ENCODE results near the gene SPDL1.
A peak's percentile ranks its signal among the peaks of the same experiment; 100 is the strongest.
"Not testable (repeated sequence)": the region's sequence is repeated elsewhere in the genome, so short reads cannot be mapped to it uniquely, and the experiment has no call there.

SPDL1 gene

DNA sequence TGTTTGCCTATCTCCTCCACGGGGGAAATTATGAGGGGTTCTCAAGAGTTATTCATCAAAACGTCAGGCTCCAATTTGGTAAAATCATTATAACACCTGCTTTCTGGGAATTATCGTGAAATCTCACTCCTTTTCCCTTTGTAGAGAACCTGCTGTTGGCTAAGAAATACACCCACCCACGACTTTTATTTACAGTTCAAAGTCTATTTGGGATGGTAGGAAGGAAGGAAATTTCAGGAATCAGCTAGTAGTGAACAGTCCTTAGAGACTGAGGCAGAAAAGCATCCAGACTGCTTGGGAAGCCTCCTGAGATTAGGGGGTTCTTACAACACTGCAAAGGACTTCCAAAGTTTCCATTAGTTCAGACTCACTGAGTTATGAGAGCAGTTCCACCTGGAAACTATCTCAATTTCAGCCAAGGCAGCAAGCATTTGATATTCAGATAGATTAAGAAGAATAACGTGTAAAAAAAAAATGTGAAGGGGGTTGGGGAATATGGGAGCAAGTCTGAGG lies 9.4 kb upstream of the SPDL1 start:
- DNase-seq (ENCODE audit: low read depth): no peak

DNA sequence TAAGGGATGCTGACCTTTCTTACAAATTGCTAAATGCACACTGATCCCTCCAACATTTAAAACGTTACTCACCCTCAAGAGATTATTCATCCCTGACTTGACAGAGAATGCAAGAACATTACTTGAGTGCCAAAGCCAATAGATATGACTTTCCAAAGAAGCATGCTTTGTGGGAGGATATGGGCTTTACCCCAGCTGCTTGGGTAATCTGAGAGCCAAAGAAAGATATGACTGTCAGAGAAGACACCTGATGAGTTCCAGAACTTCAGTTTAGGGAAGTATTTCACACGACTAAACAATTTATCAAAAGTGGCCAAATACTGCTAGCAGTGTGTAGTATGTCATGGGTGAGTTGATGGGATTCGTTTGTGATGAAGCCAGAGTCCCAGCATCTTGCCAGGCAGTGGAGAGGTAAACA lies 7.4 kb upstream of the SPDL1 start:
- DNase-seq (ENCODE audit: low read depth): no peak

DNA sequence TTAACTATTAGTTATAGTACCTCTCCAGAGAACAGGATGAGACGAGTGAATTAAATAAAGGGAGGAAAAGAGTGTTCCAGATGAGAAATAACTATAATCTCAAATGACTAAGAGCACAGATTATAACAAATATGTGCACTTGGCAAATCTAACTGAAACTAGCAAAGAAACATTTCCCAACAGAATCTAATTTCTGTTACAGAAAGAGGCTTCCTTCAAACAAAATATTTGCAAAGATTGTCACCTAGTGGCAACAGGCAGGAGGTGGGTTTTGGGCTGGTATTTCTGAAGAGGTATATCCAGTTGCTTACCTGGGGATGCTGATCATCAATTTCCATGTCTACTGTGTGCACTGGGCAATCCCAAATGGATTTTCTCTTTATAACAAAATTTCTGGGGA lies 5.6 kb upstream of the SPDL1 start:
- no peak for DNase-seq (ENCODE audit: low read depth)

DNA sequence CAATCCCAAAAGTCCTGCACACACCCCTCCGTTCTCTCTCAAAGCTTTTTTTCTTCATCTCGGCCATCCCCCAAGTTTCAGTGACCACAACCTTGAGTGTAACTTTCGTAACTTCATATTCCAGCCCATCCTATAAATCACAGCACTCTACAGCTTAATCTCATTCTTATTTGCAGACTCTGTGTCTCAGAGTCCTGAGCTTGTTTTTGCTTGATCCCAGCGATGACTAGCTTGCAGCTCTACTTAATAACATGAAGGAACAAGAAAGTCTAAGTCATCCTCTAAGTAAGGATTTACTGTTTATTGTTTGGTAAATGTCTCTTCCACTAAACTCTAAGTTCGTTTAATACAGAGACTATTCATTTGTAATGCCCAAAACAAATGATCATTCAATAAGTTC lies 2.6 kb upstream of the SPDL1 start:
- DNase-seq (ENCODE audit: low read depth): no peak

DNA sequence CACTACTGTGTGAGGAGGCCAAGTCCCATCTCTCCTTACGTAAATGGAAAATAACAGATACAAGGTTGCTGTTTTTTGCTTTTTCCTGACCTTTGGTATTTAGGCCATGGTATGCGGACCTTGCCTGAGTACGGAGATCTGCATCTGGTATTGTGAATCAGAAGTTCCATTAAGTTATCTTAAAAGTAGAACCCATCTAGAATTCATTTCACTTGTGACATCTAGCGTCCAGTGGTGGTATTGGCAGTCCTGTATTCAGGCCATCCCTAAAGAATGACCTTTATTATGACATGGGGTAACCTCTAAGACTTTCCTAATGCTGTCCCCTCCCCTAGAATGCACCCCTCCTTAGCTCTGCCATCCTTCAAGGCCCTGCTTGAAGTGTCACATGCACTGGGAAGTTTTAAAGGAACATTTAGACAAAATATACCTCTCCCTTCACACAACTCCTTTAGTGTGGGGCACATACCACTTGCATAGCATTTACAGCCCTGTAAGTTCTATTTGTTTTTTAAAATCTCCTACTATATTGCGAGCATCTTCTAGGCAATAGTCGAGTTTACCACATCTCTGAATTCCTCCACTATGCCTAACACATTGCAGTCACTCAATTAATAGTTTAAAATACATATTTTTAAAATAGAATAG lies 1.9 kb upstream of the SPDL1 start:
- DNase-seq (ENCODE audit: low read depth): peak; percentile 43

DNA sequence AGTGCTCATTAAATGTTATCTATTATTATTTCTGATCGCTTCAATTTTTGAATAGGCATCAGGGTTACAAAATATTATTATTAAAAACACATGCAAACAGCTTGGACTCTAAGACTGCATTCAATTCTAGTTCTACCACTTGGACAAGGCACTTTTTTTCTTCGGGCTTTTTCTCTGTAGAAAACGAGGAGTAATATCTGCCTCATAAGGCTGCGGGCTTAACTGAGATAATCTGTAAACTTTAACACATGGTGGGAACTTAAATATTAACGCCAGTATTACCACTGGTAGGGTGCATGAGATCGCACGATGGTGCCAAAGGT lies 511 bp upstream of the SPDL1 start:
- DNase-seq (ENCODE audit: low read depth): no peak

DNA sequence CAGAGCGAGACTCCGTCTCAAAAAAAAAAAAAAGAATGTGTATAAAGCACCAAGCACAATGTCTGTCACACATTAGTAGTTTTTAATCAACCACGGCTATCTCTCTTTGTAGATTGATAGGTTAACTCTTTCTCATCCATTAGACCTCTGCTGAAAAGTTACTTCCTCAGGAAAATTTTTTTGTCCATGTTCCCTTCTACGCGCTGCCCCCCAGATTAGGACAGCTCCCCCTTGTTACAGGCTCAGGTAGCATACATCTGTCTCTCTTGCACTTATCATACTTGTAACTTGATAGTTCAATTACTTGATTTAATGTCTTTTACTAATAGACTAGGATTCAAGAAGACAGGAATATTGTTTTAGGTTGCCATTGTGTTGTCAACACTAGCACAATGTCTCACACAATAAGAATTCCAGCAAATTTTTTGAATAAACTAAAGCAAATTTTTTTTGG lies 1.5 kb downstream of the SPDL1 start:
- no peak for DNase-seq (ENCODE audit: low read depth)

DNA sequence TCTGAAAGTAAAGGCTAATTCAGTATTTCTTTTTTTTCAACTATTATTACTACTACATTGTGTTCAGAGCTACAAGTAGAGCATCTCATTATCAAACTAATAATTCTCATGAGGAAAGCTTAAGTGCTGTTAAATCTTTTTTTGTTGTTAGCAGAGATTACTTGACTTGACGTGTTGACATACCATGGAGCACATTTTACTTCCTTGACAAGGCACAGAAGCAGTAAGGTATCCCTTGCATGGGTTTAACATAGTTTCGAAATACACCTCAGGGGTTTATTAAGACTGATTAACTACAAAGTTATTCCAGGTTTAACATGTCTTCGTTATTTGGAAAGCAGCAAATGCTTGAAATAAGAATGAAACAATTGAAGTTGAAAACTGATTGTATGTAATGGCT lies 7.0 kb downstream of the SPDL1 start:
- DNase-seq (ENCODE audit: low read depth): no peak

DNA sequence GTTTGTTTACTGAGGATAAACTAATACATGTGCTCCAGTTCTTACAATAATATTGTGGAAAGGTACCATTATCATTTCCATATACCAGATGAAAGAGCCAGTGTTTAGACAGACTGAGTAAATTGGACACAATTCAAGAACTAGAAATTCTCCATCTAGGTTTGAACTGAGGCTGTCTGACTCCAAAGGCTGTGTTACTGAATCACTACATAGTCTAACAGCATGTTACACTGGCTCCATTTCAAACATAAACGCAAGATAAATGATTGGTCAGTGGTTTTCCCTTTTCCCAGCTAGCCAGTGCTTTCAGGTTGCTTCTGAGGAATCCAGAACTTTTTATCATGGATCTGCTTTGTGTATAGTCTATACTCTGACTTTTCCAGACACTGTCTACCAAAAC lies 8.1 kb downstream of the SPDL1 start:
- no peak for DNase-seq (ENCODE audit: low read depth)

DNA sequence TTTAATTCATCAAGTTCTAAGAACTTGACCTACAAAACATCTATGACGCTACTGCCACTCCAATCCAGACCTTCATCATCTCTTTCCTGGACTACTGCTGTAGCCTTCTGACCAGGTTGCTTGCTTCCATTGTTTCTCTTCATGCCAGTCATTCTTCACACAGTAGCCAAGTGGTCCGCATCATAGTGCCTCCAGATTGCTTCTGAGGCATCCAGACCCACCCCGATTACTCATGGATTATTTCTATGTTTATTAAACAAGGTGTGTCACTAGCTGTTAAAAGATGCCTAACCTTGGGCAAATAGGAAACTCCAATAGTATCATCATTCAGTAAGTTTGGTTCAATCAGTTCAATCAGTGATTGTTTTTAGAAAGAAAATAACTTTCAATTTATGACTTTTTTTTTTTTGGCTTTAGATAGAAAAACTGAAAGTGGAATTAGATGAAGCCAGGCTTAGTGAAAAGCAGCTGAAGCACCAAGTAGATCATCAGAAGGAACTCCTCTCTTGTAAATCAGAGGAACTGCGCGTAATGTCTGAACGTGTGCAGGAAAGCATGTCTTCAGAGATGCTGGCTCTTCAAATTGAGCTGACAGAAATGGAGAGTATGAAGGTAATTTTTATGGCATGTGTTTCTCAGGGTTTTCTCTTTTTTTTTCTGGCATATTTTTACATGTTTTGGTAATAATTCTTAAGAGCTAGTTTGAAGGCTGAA lies 9.5 kb downstream of the SPDL1 start:
- no peak for DNase-seq (ENCODE audit: low read depth)

DNA sequence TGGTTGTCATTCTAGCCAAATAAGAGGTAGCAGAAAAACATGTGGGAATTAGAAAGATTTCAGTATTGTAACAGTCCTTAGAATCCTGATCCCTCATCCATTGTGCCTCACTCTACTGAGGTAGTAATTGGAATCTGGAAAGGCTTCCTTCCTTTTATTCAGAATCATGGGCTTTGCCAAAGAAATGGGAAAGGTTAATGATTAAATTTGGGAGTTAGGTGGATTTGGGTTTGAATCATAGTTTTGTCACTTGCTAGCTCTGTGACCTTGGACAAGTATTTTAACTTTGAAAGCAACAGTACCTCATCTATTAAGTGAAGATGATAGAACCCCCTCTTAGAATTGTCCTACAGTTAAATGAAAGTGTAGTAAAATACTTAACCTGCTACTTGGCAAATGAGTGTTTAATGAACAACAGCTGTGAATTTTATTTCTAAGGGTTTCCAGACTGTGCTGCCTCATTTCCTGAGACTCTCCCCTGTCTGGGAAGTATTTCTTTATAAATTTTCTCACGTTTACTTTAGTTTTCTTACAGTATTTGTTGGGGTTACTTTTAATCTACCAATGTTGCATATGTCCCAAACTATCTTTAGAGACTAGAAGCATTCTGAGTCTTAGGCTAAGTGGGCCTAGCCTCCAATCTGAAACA lies 11.7 kb downstream of the SPDL1 start:
- DNase-seq (ENCODE audit: low read depth): no peak

DNA sequence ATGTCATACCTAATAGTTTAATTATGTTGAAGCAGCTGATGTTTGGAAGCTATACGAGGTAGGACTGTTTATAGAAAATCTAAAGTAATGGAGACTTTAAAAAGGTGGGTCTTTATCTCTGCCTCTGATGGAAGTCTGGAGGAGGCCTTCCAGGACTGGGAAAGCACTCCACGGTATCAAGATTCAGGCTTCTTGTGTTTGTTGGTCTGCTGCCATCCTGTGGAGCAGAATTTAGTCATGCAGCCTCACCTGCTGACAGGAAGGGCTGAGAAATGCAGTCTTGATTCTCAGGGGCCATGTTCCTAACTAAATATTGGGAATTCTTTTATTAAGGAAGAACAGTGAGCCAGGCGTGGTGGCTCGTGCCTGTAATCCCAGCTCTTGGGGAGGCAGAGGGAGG lies 15.9 kb downstream of the SPDL1 start:
- no peak for DNase-seq (ENCODE audit: low read depth)

DNA sequence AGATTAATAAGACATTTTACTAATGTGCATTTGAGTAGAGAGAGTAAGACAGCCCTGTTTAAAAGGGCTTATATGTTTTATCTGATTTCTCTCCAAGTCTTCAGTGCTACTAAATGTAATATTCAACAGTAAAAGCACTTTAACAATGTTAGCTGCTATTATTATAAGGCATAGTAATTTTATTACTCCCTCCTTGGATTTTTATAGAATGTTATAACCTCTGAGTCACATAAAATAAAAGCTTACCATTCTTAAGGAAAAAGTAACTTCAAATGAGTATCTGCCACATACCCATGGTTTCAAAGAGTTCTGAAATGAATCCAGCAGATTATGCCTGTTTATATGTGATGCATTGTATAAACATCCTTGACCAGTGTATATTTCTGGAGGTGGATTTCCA lies 19.0 kb downstream of the SPDL1 start:
- DNase-seq (ENCODE audit: low read depth): no peak

DNA sequence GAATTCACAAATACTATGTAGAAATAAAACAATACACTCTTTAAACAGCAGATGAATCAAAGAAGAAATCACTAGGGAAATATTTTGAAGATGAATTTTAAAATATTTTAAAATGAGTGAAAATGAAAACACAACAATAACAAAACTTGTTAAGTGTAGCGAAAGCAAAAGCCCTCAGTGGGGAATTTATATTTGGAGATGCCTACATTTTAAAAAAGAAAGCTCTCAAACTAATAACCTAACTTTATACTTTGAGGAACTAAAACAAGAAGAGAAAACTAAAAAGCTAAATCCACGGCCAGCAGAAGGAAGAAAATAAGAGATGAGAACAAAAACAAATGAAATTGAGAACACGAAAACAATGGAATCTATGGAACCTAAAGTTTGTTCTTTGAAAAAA lies 22.7 kb downstream of the SPDL1 start:
- DNase-seq (ENCODE audit: low read depth): no peak

DNA sequence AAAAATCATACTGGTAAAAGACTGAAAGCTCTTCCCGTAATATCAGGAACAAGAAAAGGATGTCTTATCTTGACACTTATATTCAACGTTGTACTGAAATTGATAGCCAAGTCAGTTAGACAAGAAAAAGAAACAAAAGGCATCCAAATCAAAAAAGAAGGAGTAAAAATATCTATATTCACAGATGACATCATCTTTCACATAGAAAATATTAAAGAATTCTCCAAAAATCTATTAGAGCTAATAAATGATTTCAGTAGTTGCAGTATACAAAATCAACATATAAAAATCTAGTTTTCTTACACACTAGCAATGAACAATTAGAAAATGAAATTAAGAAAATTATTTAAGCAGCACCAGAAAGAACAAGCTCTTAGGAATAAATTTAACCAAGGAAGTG lies 24.3 kb downstream of the SPDL1 start:
- no peak for DNase-seq (ENCODE audit: low read depth)

DNA sequence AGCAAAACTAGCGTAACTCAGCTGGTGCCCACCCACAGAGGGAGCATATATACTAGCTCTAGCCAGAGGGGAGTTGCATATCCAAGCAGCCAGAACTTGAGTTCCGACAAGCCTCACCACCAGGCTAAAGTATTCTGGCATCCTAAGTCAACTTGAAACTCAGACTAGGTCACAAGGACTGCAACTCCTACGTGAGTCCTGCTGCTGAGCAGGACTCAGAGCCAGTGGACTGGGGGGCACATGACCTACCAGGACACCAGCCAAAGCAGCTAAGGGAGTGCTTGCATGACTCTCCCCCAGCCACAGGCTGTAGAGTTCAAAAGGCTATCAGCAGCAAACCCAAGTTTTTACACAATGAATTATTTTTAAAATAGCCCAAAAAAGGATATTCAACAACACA lies 26.1 kb downstream of the SPDL1 start:
- no peak for DNase-seq (ENCODE audit: low read depth)

DNA sequence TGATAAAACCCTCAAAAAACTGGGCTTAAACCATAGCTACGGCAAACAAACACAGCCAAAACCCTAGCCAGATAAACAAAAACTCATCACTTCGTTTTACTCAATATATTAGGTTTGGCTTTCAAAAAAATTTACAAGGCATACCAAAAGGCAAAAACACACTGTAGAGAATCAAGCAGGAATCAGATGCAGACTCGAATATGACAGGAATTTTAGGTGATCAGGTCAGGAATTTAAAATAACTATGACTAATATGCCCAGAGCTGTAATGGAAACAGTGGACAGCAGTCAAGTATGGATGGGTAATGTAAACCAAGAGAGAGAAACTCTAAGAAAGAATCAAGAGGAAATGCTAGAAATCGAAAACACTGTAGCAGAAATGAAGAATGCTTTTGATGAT lies 27.0 kb downstream of the SPDL1 start:
- no peak for DNase-seq (ENCODE audit: low read depth)

DNA sequence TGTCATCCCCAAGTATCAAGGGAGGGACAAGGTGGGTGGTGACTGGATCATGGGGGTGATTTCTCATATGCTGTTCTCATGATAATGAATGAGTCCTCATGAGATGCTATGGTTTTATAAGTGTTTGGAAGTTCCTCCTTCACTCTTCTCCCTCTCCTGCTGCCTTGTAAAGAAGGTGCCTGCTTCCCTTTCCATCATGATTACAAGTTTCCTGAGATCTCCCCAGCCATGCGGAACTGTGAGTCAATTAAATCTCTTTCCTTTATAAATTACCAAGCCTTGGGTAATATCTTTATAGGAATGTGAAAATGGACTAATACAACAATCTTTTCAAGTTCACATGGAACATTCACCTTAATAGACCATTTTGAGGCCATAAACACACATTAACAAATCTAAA lies 32.0 kb downstream of the SPDL1 start:
- DNase-seq (ENCODE audit: low read depth): no peak

DNA sequence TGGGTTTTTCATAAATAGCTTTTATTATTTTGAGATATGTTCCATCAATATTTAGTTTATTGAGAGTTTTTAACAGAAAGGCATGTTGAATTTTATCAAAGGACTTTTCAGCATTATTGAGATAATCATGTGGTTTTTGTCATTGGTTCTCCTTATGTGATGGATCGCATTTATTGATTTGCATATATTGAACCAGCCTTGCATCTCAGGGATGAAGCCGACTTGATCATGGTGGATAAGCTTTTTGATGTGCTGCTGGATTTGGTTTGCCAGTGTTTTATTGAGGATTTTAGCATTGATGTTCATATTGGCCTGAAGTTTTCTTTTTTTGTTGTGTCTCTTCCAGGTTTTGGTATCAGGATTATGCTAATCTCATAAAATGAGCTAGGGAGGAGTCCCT lies 40.7 kb downstream of the SPDL1 start:
- not testable (repeated sequence) for DNase-seq (ENCODE audit: low read depth)

DNA sequence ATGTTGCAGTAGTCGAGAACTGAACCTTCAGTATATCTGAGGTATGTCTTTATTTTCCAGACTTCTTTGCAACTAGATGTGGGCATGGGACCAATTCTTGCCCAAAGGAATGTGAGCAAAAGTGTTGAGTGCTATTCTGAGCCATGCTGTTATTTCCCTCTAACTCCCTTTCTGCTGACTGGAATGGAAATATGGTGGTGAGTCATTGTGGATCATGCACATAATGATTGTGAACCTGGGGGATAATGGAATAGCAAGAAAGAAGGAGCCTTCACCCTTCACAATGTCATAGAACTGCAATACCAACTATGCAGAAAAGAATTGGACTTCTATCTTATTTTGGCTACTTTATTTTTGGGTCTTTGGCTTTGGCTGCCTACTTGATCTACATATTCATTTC lies 43.2 kb downstream of the SPDL1 start:
- no peak for DNase-seq (ENCODE audit: low read depth)

DNA sequence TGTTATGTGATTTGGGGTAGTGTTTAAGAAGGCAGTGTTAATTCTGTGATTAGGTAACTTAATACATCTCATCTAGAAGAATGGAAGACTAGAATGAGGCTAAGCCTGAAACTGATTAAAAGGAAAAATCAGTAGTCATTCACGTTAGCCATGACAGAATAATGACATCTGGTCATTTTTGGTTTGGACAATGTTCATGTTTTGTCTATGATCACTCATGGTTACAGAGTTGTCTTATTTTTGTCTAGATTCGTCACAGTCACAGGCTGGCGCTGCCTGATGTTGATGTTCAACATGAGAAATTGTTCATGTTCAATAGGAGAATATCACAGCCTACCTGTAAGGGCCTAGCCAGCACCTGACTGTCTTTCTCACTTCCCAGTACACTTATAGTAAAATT lies 44.0 kb downstream of the SPDL1 start:
- DNase-seq (ENCODE audit: low read depth): no peak

DNA sequence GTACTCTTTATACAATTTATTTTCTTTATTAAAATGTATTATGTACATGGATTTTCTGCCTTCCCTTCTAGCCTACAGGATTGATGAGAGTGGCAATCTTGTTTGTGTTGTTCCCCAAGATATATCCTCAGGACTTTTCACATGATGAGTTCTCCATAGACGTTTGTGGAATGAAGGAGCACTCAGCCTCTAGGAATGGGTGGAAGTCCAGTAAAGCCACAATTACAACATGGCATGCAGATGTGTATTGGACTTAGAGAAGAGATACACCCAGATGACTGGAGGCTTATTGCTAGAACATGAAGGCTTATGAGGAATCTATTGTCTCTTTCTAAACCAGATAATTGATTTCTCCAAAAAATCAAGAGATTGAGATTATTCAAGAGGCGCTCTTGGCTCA lies 45.3 kb downstream of the SPDL1 start:
- no peak for DNase-seq (ENCODE audit: low read depth)

DNA sequence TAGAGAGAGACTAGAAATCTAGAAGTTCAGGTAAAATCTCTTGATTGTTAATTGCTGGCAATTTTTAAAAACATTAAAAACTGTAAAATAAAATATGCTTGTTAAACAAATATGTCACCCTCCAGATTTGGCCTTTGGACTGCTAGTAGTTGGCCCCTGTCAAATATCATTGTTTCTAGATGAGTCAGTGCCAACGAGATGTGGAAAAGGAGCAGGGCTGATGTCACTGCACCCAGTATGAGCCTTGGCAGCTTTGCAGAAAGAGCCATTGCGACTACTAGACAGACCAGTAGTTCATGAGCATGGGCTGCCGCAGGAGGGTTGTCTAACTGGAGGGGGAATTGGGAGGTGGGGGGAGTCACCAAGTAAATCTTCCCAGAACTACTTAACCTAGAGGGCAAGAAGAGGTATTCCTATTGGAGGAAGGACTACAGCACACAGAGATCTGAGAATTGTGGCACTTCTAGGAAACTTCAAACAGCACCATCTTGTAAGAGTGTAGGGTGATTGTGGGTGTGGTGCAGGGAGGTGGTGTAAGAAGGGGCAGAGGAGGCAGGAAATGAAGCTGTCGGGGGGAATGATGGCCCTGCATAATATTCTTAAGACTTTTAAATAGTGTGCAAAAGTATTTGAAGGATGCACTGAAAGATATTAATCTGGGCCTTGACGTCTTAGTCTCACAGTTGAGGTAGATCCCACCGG lies 46.4 kb downstream of the SPDL1 start:
- DNase-seq (ENCODE audit: low read depth): no peak
